SK-N-SH (cell line): ENCODE data around the gene HILPDA. TPM values are rescaled to one million over a fixed set of nuclear protein-coding genes. Genes with fewer than 3 reads are reported as not detected.

Experiments
- CTCF ChIA-PET: fragments of 300-600, 350-600 bp; formaldehyde crosslinking; extraction: SDS; loops from one replicate; lab custom pipeline; 2021; lab: Yijun Ruan, JAX
- POLR2A ChIA-PET: fragments of 350-600 bp; sonication (Branson Sonifier 250); formaldehyde crosslinking; extraction: SDS; loops from one replicate; lab custom pipeline; 2020; ENCODE audit warnings: antibody characterized with exemption, inconsistent platforms; lab: Yijun Ruan, JAX
- DNase-seq: peaks from one replicate; pipeline ENCODE4 v3.0.0; 2012
- H2AFZ ChIP-seq: fragments of 200-600 bp; sonication (generic); 2 replicates; pipeline ENCODE4 v1.8.1; 2016; ENCODE audit warnings: antibody characterized with exemption, mild to moderate bottlenecking, low read depth
- H3F3A ChIP-seq: fragments of 200-600 bp; sonication (generic); replicated peaks from 2 replicates; pipeline ENCODE3; 2016; ENCODE audit warnings: antibody characterized with exemption, mild to moderate bottlenecking; ENCODE audit not compliant: insufficient read depth
- H3K27ac ChIP-seq, 2 experiments: fragments of 200-500 bp in 1 of 2; fragments of 200-600 bp in 1 of 2; sonication (Bioruptor generic) in 1 of 2; sonication (generic), shearing (Covaris generic) in 1 of 2; 2 replicates each; pipeline versions ENCODE4 v1.5.1 to v1.6.1; 2014 to 2016; ENCODE audit warnings: low read depth in 2 of 2, inconsistent platforms in 1 of 2, low read length in 1 of 2, mild to moderate bottlenecking in 1 of 2, mixed read lengths in 1 of 2
- H3K27me3 ChIP-seq: fragments of 200-600 bp; sonication (generic), shearing (Covaris generic); 2 replicates; pipeline ENCODE4 v1.6.1; 2016; ENCODE audit warnings: mixed run types; ENCODE audit not compliant: insufficient read depth
- H3K36me3 ChIP-seq, 2 experiments: fragments of 200-500 bp in 1 of 2; fragments of 200-600 bp in 1 of 2; sonication (Bioruptor generic) in 1 of 2; sonication (generic) in 1 of 2; replicated peaks in 1 of 2; 2 replicates each; pipeline versions ENCODE3 to v1.5.1; 2014 to 2016; ENCODE audit warnings: low read length in 1 of 2, mild to moderate bottlenecking in 1 of 2; ENCODE audit not compliant: insufficient read depth in 2 of 2, control insufficient read depth in 1 of 2
- H3K4me1 ChIP-seq, 2 experiments: fragments of 200-500 bp in 1 of 2; fragments of 200-600 bp in 1 of 2; sonication (Bioruptor generic) in 1 of 2; sonication (generic), shearing (Covaris generic) in 1 of 2; 2 replicates each; pipeline versions ENCODE4 v1.5.1 to v1.6.1; 2014 to 2016; ENCODE audit warnings: low read depth in 1 of 2, low read length in 1 of 2, mixed run types in 1 of 2; ENCODE audit not compliant: insufficient read depth in 2 of 2, control insufficient read depth in 1 of 2
- H3K4me2 ChIP-seq: fragments of 200-600 bp; sonication (generic), shearing (Covaris generic); 2 replicates; pipeline ENCODE4 v1.6.1; 2017; ENCODE audit warnings: mixed run types
- H3K4me3 ChIP-seq, 2 experiments: fragments of 200-500 bp in 1 of 2; fragments of 200-600 bp in 1 of 2; sonication (Bioruptor generic) in 1 of 2; sonication (generic), shearing (Covaris generic) in 1 of 2; 2 replicates each; pipeline versions ENCODE4 v1.5.1 to v1.8.1; 2014 to 2016; ENCODE audit warnings: low read depth in 2 of 2, inconsistent platforms in 1 of 2, low read length in 1 of 2, mild to moderate bottlenecking in 1 of 2, mixed read lengths in 1 of 2, moderate library complexity in 1 of 2
- H3K79me2 ChIP-seq: fragments of 200-600 bp; sonication (generic); 2 replicates; pipeline ENCODE4 v1.8.1; 2017; ENCODE audit warnings: mild to moderate bottlenecking; ENCODE audit not compliant: insufficient read depth
- H3K9ac ChIP-seq: fragments of 200-600 bp; sonication (generic); 2 replicates; pipeline ENCODE4 v1.6.1; 2017; ENCODE audit warnings: mixed run types
- H3K9me2 ChIP-seq: fragments of 200-600 bp; sonication (generic); 2 replicates; pipeline ENCODE4 v1.6.1; 2017; ENCODE audit warnings: mixed run types
- H3K9me3 ChIP-seq: fragments of 200-600 bp; sonication (generic); 2 replicates; pipeline ENCODE4 v1.6.1; 2017; ENCODE audit warnings: mixed run types, mild to moderate bottlenecking, moderate library complexity
- H4K20me1 ChIP-seq: fragments of 200-600 bp; sonication (generic); 2 replicates; pipeline ENCODE4 v1.6.1; 2017; ENCODE audit warnings: mild to moderate bottlenecking, mixed run types; ENCODE audit not compliant: insufficient read depth
- EZH2phosphoT487 ChIP-seq: fragments of 200-600 bp; sonication (generic); IDR thresholded peaks from 2 replicates; pipeline ENCODE4 v1.6.1; 2017; ENCODE audit warnings: low read depth, mixed run types, mild to moderate bottlenecking, antibody characterized with exemption, moderate library complexity, borderline replicate concordance
- JUND ChIP-seq: IDR thresholded peaks from 2 replicates; pipeline ENCODE4 v1.4.0; 2012
- SIN3A ChIP-seq: IDR thresholded peaks from 2 replicates; pipeline ENCODE4 v1.6.1; 2012; ENCODE audit warnings: low read depth, mild to moderate bottlenecking, low read length, moderate library complexity, borderline replicate concordance
- SMC3 ChIP-seq: IDR thresholded peaks from 2 replicates; pipeline ENCODE4 v1.6.1; 2012; ENCODE audit warnings: low read depth, low read length, improper control_type of control experiment
- TCF12 ChIP-seq: IDR thresholded peaks from 2 replicates; pipeline ENCODE4 v1.4.0; 2012
- WGBS: methylation state at CpG from one replicate; pipeline ENCODE4 v1.1.6; 2017; ENCODE audit warnings: low lambda C conversion rate; 5-methylcytosine and 5-hydroxymethylcytosine counted together
- polyA plus RNA-seq, 3 experiments: library from polyadenylated mRNA; depleted of rRNA; stranded (reverse); fragments of >200 nt; gene quantifications; 2 replicates each; pipeline ENCODE4 v1.2.3, GENCODE V29; 2012
- TF ChIP-seq, protein P1 (sequence below): IDR thresholded peaks from 2 replicates; pipeline ENCODE4 v1.6.1; 2012; ENCODE audit warnings: mild to moderate bottlenecking, low read depth, low read length, moderate library complexity
- TF ChIP-seq, protein P2 (sequence below): IDR thresholded peaks from 2 replicates; pipeline ENCODE4 v1.4.0; 2012; ENCODE audit warnings: low read depth

HILPDA gene
- polyA plus RNA-seq, 1 of the 3 experiments (the other 2 are of a cell fraction), result 24.0 TPM

DNA sequence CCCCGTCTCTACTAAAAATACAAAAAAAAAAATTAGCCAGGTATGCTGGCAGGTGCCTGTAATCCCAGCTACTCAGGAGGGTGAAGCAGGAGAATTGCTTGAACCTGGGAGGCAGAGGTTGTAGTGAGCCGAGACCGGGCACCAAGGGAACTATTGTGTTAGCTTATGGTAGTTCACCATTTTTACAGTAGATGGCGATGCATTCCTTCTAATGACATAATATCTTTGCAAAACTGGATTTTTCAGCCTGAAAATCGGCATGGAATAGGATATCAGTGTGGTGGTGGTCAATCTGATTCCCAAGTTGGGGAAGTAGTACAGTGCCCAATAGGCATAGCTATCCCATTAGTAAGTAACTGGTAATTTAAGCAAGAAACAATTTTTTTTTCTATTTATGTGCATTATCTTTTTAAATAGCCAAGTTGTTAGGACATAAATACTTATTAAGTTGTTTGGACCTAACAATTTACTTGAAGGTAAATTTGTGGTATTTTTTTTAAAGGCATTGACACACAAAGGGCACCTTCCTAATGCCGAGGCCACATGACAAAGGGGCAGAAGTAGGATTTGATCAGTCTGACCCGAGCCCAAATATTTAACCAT, 28.3 kb upstream of the HILPDA start (continued):
- TF ChIP-seq, protein P1, sequence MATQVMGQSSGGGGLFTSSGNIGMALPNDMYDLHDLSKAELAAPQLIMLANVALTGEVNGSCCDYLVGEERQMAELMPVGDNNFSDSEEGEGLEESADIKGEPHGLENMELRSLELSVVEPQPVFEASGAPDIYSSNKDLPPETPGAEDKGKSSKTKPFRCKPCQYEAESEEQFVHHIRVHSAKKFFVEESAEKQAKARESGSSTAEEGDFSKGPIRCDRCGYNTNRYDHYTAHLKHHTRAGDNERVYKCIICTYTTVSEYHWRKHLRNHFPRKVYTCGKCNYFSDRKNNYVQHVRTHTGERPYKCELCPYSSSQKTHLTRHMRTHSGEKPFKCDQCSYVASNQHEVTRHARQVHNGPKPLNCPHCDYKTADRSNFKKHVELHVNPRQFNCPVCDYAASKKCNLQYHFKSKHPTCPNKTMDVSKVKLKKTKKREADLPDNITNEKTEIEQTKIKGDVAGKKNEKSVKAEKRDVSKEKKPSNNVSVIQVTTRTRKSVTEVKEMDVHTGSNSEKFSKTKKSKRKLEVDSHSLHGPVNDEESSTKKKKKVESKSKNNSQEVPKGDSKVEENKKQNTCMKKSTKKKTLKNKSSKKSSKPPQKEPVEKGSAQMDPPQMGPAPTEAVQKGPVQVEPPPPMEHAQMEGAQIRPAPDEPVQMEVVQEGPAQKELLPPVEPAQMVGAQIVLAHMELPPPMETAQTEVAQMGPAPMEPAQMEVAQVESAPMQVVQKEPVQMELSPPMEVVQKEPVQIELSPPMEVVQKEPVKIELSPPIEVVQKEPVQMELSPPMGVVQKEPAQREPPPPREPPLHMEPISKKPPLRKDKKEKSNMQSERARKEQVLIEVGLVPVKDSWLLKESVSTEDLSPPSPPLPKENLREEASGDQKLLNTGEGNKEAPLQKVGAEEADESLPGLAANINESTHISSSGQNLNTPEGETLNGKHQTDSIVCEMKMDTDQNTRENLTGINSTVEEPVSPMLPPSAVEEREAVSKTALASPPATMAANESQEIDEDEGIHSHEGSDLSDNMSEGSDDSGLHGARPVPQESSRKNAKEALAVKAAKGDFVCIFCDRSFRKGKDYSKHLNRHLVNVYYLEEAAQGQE, result no peak

DNA sequence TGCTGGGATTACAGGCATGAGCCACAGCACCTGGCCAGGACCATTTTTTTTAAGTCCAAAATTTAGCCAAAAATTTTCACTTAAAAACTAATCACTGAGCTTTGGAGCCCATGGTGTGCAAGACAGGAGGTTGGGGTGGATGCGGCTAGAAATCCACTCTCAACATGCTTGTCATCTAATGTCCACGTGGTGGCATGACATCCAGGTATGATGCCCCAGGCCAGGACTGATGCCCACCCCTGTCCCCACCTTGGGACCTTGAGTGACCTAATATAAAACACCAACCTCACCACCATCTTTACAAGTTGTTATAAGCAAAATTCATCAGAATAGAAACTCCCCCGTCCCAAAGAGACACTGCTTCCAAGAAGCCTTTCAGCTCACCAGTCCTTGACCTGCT, 25.5 kb upstream of the HILPDA start:
- no peak overlapping the region for H3K27ac ChIP-seq
- ChIA-PET POLR2A (interaction anchor here (1.6 kb wide), 1 partner anchor 25 kb away, joined by 4 read pairs; the partner anchor contains the start of gene HILPDA), CTCF (interaction anchor here (0.8 to 44.5 kb wide), 9 partner anchors 9 to 453 kb away, joined by 3 to 1901 read pairs (median 22); partner anchors contain the start of genes HILPDA, IMPDH1 and RBM28)
- H3F3A ChIP-seq, result no peaks in the 10 kb centered on the region
- no peak for TF ChIP-seq SIN3A
- TF ChIP-seq, protein P1, result no peak
- no peak for TF ChIP-seq EZH2phosphoT487
- no peak overlapping the region for H3K9ac ChIP-seq
- WGBS, result 64% methylated on average over 3 of the region's 3 CpGs
- H3K9me2 ChIP-seq, result no peaks in the 10 kb centered on the region
- H4K20me1 ChIP-seq, result no peaks in the 10 kb centered on the region
- no peaks in the 10 kb centered on the region for H3K9me3 ChIP-seq
- no peaks in the 10 kb centered on the region for H3K27me3 ChIP-seq
- H3K79me2 ChIP-seq, result no peaks in the 10 kb centered on the region
- no peak overlapping the region for H3K4me2 ChIP-seq
- H3K4me1 ChIP-seq, result 0 out of 4 replicates have a peak, but pooled peaks cover 0 to 5% of the 10 kb centered on the region in 2 experiments
- no peak for DNase-seq
- H2AFZ ChIP-seq, result no peak overlapping the region
- no peak overlapping the region for H3K4me3 ChIP-seq
- H3K36me3 ChIP-seq, result no peaks in the 10 kb centered on the region

DNA sequence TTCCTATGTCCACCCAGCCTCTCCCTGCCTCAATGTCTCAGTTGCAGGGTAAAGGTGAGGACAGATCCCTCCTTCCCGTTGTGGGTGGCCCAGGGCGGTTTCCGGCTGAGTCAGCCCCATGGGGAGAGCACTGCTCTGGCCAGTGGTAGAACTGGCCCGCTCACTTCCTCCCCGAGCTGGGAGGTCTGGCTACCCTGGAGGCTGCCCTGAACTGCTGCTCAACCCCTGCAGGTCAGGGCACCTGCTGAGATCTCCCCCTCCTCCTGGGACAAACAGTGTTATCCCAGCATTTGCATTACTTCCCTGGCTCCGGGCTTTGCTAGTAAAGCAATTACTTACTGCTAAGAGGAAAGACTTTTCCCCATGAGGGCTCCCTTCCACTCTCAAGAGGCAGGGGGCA, 24.5 kb upstream of the HILPDA start:
- H3K9me3 ChIP-seq, result no peaks in the 10 kb centered on the region
- CTCF ChIA-PET, result interaction anchor here (1.2 to 44.5 kb wide), 8 partner anchors 9 to 452 kb away, joined by 3 to 1901 read pairs (median 14); partner anchors contain the start of genes HILPDA, IMPDH1 and RBM28
- H3K4me1 ChIP-seq, result 0 out of 4 replicates have a peak, but pooled peaks cover 0 to 7% of the 10 kb centered on the region in 2 experiments
- POLR2A ChIA-PET, result no interaction called here
- H3K27ac ChIP-seq, result no peak overlapping the region
- H2AFZ ChIP-seq, result no peak overlapping the region
- H4K20me1 ChIP-seq, result no peaks in the 10 kb centered on the region
- no peaks in the 10 kb centered on the region for H3K79me2 ChIP-seq
- no peak overlapping the region for H3K9ac ChIP-seq
- no peak overlapping the region for H3K4me3 ChIP-seq
- H3F3A ChIP-seq, result peaks cover 4% of the 10 kb centered on the region
- H3K4me2 ChIP-seq, result no peak overlapping the region
- no peaks in the 10 kb centered on the region for H3K36me3 ChIP-seq
- no peaks in the 10 kb centered on the region for H3K9me2 ChIP-seq
- TF ChIP-seq, protein P2, sequence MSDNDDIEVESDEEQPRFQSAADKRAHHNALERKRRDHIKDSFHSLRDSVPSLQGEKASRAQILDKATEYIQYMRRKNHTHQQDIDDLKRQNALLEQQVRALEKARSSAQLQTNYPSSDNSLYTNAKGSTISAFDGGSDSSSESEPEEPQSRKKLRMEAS, result no peak
- TF ChIP-seq, protein P1, result no peak
- no peak for TF ChIP-seq JUND
- TF ChIP-seq SMC3, result no peak
- no peak for TF ChIP-seq TCF12
- no peak for DNase-seq
- 87% methylated on average over 1 of the region's 6 CpGs for WGBS
- no peaks in the 10 kb centered on the region for H3K27me3 ChIP-seq
